ENCODE data around the gene NKX1-2.

DNA sequence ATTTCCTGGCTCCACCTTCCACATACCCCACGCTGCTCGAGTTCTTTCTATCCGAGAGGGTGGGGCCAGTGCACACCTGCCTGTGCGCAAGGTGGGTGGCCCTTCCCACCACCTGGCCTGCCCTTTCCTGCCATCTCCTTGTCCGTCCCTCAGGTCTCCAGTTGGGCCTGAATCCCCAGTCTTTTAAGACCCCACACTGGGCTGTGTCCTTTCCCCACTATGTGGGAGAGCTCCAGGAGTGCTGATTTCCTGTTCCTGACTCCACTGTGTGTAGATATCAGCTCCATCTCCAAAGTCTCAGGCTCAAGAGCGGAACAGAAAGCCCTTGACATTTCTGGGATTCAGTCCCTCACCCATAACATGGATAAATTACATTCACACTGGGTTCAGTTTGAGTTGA is 31.9 kb upstream of the NKX1-2 start:
- TF ChIP-seq, protein P1, sequence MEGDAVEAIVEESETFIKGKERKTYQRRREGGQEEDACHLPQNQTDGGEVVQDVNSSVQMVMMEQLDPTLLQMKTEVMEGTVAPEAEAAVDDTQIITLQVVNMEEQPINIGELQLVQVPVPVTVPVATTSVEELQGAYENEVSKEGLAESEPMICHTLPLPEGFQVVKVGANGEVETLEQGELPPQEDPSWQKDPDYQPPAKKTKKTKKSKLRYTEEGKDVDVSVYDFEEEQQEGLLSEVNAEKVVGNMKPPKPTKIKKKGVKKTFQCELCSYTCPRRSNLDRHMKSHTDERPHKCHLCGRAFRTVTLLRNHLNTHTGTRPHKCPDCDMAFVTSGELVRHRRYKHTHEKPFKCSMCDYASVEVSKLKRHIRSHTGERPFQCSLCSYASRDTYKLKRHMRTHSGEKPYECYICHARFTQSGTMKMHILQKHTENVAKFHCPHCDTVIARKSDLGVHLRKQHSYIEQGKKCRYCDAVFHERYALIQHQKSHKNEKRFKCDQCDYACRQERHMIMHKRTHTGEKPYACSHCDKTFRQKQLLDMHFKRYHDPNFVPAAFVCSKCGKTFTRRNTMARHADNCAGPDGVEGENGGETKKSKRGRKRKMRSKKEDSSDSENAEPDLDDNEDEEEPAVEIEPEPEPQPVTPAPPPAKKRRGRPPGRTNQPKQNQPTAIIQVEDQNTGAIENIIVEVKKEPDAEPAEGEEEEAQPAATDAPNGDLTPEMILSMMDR (IDR thresholded peaks at IDR 0.05 in 8 of 11, conservative IDR thresholded peaks at IDR 0.05 in 3 of 11), result no peak
- TF ChIP-seq POLR2AphosphoS5 (IDR thresholded peaks at IDR 0.05), result no peak

All from spleen (tissue), 7 donors.